GM23338 (cell line): ENCODE results near the gene TFDP1. TPM values are rescaled to one million over a fixed set of nuclear protein-coding genes. Genes with fewer than 3 reads are reported as not detected.

Experiments
- ATAC-seq: fragments of 200-7000 bp; cut with Tn5 transposase; 3 replicates; pipeline ENCODE4 v1.9.1; 2020
- DNase-seq: peaks from one replicate; pipeline ENCODE4 v3.0.0-alpha.2; 2015; ENCODE audit warnings: low spot score
- H2AFZ ChIP-seq: fragments of 200-600 bp; sonication (generic); 2 replicates; pipeline ENCODE4 v1.8.0; 2016; ENCODE audit warnings: antibody characterized with exemption, mild to moderate bottlenecking, moderate library complexity
- H3F3A ChIP-seq: fragments of 200-600 bp; sonication (generic); replicated peaks from 2 replicates; pipeline ENCODE4 v1.8.0; 2017; ENCODE audit warnings: antibody characterized with exemption, mixed run types, low read depth
- H3K27ac ChIP-seq: fragments of 200-600 bp; sonication (generic); 2 replicates; pipeline ENCODE4 v1.6.1; 2016; ENCODE audit warnings: low read depth
- H3K27me3 ChIP-seq: fragments of 200-600 bp; sonication (generic); 2 replicates; pipeline ENCODE4 v1.8.0; 2016; ENCODE audit warnings: mild to moderate bottlenecking, mixed run types, moderate library complexity; ENCODE audit not compliant: insufficient read depth
- H3K36me3 ChIP-seq: fragments of 200-600 bp; sonication (generic); 2 replicates; pipeline ENCODE4 v1.8.0; 2016; ENCODE audit warnings: mild to moderate bottlenecking; ENCODE audit not compliant: insufficient read depth
- H3K4me1 ChIP-seq: fragments of 200-600 bp; sonication (generic); 2 replicates; pipeline ENCODE4 v1.8.0; 2016; ENCODE audit warnings: mild to moderate bottlenecking, moderate library complexity; ENCODE audit not compliant: insufficient read depth
- H3K4me2 ChIP-seq: fragments of 200-600 bp; sonication (generic); 2 replicates; pipeline ENCODE4 v1.7.1; 2017; ENCODE audit warnings: mixed run types
- H3K4me3 ChIP-seq: fragments of 200-600 bp; sonication (generic); 2 replicates; pipeline ENCODE4 v1.6.1; 2016; ENCODE audit warnings: mixed run types
- H3K79me2 ChIP-seq: fragments of 200-600 bp; sonication (generic); replicated peaks from 2 replicates; pipeline ENCODE4 v1.8.0; 2017; ENCODE audit warnings: mild to moderate bottlenecking; ENCODE audit not compliant: insufficient read depth
- H3K9me2 ChIP-seq: fragments of 200-600 bp; sonication (generic); 2 replicates; pipeline ENCODE4 v1.8.0; 2017; ENCODE audit not compliant: insufficient read depth
- H4K20me1 ChIP-seq: fragments of 200-600 bp; sonication (generic); replicated peaks from 2 replicates; pipeline ENCODE4 v1.8.0; 2017; ENCODE audit warnings: mild to moderate bottlenecking; ENCODE audit not compliant: insufficient read depth
- H3K27ac Mint-ChIP-seq: 2 replicates; pipeline ENCODE4 v1.8.0; 2020; ENCODE audit warnings: inconsistent platforms, mild to moderate bottlenecking, moderate library complexity, mixed read lengths
- H3K27me3 Mint-ChIP-seq: 3 replicates; pipeline ENCODE4 v1.8.0; 2022; ENCODE audit warnings: low read depth, mild to moderate bottlenecking, moderate library complexity, mixed read lengths, inconsistent platforms; ENCODE audit not compliant: insufficient read depth, poor library complexity
- H3K36me3 Mint-ChIP-seq: 3 replicates; pipeline ENCODE4 v1.8.0; 2021; ENCODE audit warnings: low read depth, mild to moderate bottlenecking, inconsistent platforms, moderate library complexity, mixed read lengths
- H3K4me1 Mint-ChIP-seq: 3 replicates; pipeline ENCODE4 v1.8.0; 2020; ENCODE audit warnings: mild to moderate bottlenecking, inconsistent platforms, mixed read lengths
- H3K4me3 Mint-ChIP-seq: 3 replicates; pipeline ENCODE4 v1.8.0; 2021; ENCODE audit warnings: moderate library complexity, mild to moderate bottlenecking, inconsistent platforms, mixed read lengths
- H3K9me3 Mint-ChIP-seq: 3 replicates; pipeline ENCODE4 v1.8.0; 2020; ENCODE audit warnings: moderate library complexity, mild to moderate bottlenecking, inconsistent platforms, mixed read lengths
- CREB1 ChIP-seq: fragments of 250-450 bp; sonication (Bioruptor Pico); IDR thresholded peaks from 2 replicates; pipeline ENCODE4 v1.5.0; 2020; ENCODE audit warnings: low read depth, mild to moderate bottlenecking, moderate library complexity
- ETS1 ChIP-seq: IDR thresholded peaks from 2 replicates; pipeline ENCODE4 v1.6.1; 2016; ENCODE audit warnings: antibody characterized with exemption
- EZH2 ChIP-seq: fragments of 200-600 bp; sonication (generic); IDR thresholded peaks from one replicate; pipeline ENCODE4 v1.8.0; 2017; ENCODE audit warnings: antibody characterized with exemption, mild to moderate bottlenecking, low read depth; ENCODE audit not compliant: unreplicated experiment
- EZH2phosphoT487 ChIP-seq: fragments of 200-600 bp; sonication (generic); IDR thresholded peaks from one replicate; pipeline ENCODE4 v1.8.1; 2018; ENCODE audit warnings: antibody characterized with exemption; ENCODE audit not compliant: unreplicated experiment
- JUNB ChIP-seq: IDR thresholded peaks from one replicate; pipeline ENCODE4 v1.6.1; 2016; ENCODE audit warnings: antibody characterized with exemption; ENCODE audit not compliant: unreplicated experiment
- NANOG ChIP-seq: IDR thresholded peaks from 2 replicates; pipeline ENCODE4 v1.6.1; 2016; ENCODE audit warnings: antibody characterized with exemption, borderline replicate concordance
- POLR2AphosphoS5 ChIP-seq: IDR thresholded peaks from 2 replicates; pipeline ENCODE4 v1.6.1; 2016; ENCODE audit warnings: antibody characterized with exemption, low read depth
- STAT1 ChIP-seq: IDR thresholded peaks from one replicate; pipeline ENCODE4 v1.6.1; 2016; ENCODE audit warnings: antibody characterized with exemption; ENCODE audit not compliant: unreplicated experiment
- ZNF114 ChIP-seq: fragments of 250-450 bp; sonication (Bioruptor Pico); IDR thresholded peaks from 2 replicates; pipeline ENCODE4 v1.5.0; 2020; ENCODE audit warnings: mild to moderate bottlenecking, moderate library complexity
- ZNF331 ChIP-seq: fragments of 250-450 bp; sonication (Bioruptor Pico); IDR thresholded peaks from 2 replicates; pipeline ENCODE4 v1.5.0; 2020; ENCODE audit warnings: low read depth, mild to moderate bottlenecking, moderate library complexity
- polyA plus RNA-seq: library from polyadenylated mRNA; unstranded; fragments of >200 nt; fragmentation: Nextera tagmentation; extraction: Ambion mirVana; gene quantifications from 2 replicates; pipeline ENCODE4 v1.2.1, GENCODE V29; 2016
- total RNA-seq: library from RNA; depleted of rRNA; stranded (reverse); fragments of >200 nt; shearing (Covaris generic); gene quantifications from 2 replicates; pipeline ENCODE4 v1.2.3, GENCODE V29; 2014
- TF ChIP-seq, protein P1 (sequence below): IDR thresholded peaks from one replicate; pipeline ENCODE4 v1.6.1; 2018; ENCODE audit warnings: antibody characterized with exemption; ENCODE audit not compliant: unreplicated experiment
- TF ChIP-seq, protein P2 (sequence below), 2 experiments: fragments of 200-600 bp in 1 of 2; sonication (generic) in 1 of 2; conservative IDR thresholded peaks; 2 replicates each; pipeline versions ENCODE4 v1.5.1 to v1.6.1; 2016 to 2017; ENCODE audit warnings: antibody characterized with exemption in 2 of 2, low read depth in 2 of 2, mild to moderate bottlenecking in 2 of 2, moderate library complexity in 1 of 2
- TF ChIP-seq, protein P3 (sequence below): fragments of 250-450 bp; sonication (Bioruptor Pico); IDR thresholded peaks from 2 replicates; pipeline ENCODE4 v1.5.0; 2020; ENCODE audit warnings: mild to moderate bottlenecking, moderate library complexity

TFDP1 gene
- total and polyA plus RNA-seq, 2 experiments from 2014 or later = 42.9 to 80.0 TPM

DNA sequence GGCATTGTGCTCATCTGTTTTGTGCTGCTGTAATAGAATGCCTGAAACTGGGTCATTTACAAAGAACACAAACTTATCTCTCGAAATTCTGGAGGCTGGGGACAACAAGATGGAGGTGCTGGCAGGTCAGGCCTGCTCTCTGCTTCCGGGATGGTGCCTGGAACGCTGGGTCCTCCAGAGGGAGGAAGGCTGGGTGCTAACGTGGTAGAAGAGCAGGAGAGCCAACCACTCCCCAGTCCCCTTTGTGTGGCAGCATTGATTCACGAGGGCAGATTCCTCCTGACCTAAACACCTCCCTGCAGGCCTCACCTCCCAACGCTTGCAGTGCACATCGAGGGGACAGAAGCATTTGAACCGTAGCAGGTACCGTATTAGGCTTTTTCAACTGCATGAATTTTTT, 34.1 kb upstream of the TFDP1 start:
- H3K36me3 ChIP-seq = no peaks in the 10 kb centered on the region
- DNase-seq (no peak), ATAC-seq (no peak; the same call in 2 of the 3 replicates)
- 0 out of 2 replicates have a peak, but pooled peaks cover 3% of the 10 kb centered on the region for H3F3A ChIP-seq
- no peaks in the 10 kb centered on the region; the same call in 1 of the 2 replicates for H4K20me1 ChIP-seq
- H3K9me2 ChIP-seq = no peaks in the 10 kb centered on the region
- no peaks in the 10 kb centered on the region for H3K27me3 ChIP-seq
- H3K79me2 ChIP-seq = peaks cover under 1% of the 10 kb centered on the region; the same call in 1 of the 2 replicates
- no peak for TF ChIP-seq ZNF331 (CRISPR knock-in tag)
- no peak for TF ChIP-seq ZNF114 (CRISPR knock-in tag)
- TF ChIP-seq, protein P1, sequence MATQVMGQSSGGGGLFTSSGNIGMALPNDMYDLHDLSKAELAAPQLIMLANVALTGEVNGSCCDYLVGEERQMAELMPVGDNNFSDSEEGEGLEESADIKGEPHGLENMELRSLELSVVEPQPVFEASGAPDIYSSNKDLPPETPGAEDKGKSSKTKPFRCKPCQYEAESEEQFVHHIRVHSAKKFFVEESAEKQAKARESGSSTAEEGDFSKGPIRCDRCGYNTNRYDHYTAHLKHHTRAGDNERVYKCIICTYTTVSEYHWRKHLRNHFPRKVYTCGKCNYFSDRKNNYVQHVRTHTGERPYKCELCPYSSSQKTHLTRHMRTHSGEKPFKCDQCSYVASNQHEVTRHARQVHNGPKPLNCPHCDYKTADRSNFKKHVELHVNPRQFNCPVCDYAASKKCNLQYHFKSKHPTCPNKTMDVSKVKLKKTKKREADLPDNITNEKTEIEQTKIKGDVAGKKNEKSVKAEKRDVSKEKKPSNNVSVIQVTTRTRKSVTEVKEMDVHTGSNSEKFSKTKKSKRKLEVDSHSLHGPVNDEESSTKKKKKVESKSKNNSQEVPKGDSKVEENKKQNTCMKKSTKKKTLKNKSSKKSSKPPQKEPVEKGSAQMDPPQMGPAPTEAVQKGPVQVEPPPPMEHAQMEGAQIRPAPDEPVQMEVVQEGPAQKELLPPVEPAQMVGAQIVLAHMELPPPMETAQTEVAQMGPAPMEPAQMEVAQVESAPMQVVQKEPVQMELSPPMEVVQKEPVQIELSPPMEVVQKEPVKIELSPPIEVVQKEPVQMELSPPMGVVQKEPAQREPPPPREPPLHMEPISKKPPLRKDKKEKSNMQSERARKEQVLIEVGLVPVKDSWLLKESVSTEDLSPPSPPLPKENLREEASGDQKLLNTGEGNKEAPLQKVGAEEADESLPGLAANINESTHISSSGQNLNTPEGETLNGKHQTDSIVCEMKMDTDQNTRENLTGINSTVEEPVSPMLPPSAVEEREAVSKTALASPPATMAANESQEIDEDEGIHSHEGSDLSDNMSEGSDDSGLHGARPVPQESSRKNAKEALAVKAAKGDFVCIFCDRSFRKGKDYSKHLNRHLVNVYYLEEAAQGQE = no peak
- TF ChIP-seq, protein P2, sequence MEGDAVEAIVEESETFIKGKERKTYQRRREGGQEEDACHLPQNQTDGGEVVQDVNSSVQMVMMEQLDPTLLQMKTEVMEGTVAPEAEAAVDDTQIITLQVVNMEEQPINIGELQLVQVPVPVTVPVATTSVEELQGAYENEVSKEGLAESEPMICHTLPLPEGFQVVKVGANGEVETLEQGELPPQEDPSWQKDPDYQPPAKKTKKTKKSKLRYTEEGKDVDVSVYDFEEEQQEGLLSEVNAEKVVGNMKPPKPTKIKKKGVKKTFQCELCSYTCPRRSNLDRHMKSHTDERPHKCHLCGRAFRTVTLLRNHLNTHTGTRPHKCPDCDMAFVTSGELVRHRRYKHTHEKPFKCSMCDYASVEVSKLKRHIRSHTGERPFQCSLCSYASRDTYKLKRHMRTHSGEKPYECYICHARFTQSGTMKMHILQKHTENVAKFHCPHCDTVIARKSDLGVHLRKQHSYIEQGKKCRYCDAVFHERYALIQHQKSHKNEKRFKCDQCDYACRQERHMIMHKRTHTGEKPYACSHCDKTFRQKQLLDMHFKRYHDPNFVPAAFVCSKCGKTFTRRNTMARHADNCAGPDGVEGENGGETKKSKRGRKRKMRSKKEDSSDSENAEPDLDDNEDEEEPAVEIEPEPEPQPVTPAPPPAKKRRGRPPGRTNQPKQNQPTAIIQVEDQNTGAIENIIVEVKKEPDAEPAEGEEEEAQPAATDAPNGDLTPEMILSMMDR (conservative IDR thresholded peaks at IDR 0.05; ENCODE audit: low read depth in 2 of 2) = no peak
- TF ChIP-seq EZH2 = no peak
- no peak for TF ChIP-seq JUNB
- TF ChIP-seq STAT1 = no peak
- TF ChIP-seq, protein P3, sequence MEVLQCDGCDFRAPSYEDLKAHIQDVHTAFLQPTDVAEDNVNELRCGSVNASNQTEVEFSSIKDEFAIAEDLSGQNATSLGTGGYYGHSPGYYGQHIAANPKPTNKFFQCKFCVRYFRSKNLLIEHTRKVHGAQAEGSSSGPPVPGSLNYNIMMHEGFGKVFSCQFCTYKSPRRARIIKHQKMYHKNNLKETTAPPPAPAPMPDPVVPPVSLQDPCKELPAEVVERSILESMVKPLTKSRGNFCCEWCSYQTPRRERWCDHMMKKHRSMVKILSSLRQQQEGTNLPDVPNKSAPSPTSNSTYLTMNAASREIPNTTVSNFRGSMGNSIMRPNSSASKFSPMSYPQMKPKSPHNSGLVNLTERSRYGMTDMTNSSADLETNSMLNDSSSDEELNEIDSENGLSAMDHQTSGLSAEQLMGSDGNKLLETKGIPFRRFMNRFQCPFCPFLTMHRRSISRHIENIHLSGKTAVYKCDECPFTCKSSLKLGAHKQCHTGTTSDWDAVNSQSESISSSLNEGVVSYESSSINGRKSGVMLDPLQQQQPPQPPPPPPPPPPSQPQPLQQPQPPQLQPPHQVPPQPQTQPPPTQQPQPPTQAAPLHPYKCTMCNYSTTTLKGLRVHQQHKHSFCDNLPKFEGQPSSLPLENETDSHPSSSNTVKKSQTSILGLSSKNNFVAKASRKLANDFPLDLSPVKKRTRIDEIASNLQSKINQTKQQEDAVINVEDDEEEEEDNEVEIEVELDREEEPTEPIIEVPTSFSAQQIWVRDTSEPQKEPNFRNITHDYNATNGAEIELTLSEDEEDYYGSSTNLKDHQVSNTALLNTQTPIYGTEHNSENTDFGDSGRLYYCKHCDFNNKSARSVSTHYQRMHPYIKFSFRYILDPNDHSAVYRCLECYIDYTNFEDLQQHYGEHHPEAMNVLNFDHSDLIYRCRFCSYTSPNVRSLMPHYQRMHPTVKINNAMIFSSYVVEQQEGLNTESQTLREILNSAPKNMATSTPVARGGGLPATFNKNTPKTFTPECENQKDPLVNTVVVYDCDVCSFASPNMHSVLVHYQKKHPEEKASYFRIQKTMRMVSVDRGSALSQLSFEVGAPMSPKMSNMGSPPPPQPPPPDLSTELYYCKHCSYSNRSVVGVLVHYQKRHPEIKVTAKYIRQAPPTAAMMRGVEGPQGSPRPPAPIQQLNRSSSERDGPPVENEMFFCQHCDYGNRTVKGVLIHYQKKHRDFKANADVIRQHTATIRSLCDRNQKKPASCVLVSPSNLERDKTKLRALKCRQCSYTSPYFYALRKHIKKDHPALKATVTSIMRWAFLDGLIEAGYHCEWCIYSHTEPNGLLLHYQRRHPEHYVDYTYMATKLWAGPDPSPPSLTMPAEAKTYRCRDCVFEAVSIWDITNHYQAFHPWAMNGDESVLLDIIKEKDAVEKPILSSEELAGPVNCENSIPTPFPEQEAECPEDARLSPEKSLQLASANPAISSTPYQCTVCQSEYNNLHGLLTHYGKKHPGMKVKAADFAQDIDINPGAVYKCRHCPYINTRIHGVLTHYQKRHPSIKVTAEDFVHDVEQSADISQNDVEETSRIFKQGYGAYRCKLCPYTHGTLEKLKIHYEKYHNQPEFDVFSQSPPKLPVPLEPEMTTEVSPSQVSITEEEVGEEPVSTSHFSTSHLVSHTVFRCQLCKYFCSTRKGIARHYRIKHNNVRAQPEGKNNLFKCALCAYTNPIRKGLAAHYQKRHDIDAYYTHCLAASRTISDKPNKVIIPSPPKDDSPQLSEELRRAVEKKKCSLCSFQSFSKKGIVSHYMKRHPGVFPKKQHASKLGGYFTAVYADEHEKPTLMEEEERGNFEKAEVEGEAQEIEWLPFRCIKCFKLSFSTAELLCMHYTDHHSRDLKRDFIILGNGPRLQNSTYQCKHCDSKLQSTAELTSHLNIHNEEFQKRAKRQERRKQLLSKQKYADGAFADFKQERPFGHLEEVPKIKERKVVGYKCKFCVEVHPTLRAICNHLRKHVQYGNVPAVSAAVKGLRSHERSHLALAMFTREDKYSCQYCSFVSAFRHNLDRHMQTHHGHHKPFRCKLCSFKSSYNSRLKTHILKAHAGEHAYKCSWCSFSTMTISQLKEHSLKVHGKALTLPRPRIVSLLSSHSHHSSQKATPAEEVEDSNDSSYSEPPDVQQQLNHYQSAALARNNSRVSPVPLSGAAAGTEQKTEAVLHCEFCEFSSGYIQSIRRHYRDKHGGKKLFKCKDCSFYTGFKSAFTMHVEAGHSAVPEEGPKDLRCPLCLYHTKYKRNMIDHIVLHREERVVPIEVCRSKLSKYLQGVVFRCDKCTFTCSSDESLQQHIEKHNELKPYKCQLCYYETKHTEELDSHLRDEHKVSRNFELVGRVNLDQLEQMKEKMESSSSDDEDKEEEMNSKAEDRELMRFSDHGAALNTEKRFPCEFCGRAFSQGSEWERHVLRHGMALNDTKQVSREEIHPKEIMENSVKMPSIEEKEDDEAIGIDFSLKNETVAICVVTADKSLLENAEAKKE (CRISPR knock-in tag) = no peak
- no peak for TF ChIP-seq ETS1
- TF ChIP-seq NANOG = no peak
- TF ChIP-seq POLR2AphosphoS5 = no peak
- TF ChIP-seq EZH2phosphoT487 = no peak
- TF ChIP-seq CREB1 (CRISPR knock-in tag) = no peak
- H3K27ac ChIP-seq = no peak overlapping the region
- H3K4me3 ChIP-seq = no peak overlapping the region
- H3K27me3 Mint-ChIP-seq = peaks cover 9% of the 10 kb centered on the region
- no peak overlapping the region for H3K4me3 Mint-ChIP-seq
- H3K4me2 ChIP-seq = no peak overlapping the region
- H3K4me1 Mint-ChIP-seq = peaks cover 17% of the 10 kb centered on the region
- H3K36me3 Mint-ChIP-seq = peaks cover 11% of the 10 kb centered on the region
- no peak overlapping the region for H3K27ac Mint-ChIP-seq
- H3K9me3 Mint-ChIP-seq = no peaks in the 10 kb centered on the region; the same call in 2 of the 3 replicates
- H2AFZ ChIP-seq = no peak overlapping the region
- no peaks in the 10 kb centered on the region for H3K4me1 ChIP-seq
